GM18858 (cell line): ENCODE results near the gene PCCA.
A peak's percentile ranks its signal among the peaks of the same experiment; 100 is the strongest.
"Not testable (repeated sequence)": the region's sequence is repeated elsewhere in the genome, so short reads cannot be mapped to it uniquely, and the experiment has no call there.

Experiments used
- ATAC-seq: cut with Tn5 transposase; IDR thresholded peaks from one replicate; pipeline ENCODE4 v1.9.1; 2021; ENCODE audit not compliant: unreplicated experiment

PCCA gene

DNA sequence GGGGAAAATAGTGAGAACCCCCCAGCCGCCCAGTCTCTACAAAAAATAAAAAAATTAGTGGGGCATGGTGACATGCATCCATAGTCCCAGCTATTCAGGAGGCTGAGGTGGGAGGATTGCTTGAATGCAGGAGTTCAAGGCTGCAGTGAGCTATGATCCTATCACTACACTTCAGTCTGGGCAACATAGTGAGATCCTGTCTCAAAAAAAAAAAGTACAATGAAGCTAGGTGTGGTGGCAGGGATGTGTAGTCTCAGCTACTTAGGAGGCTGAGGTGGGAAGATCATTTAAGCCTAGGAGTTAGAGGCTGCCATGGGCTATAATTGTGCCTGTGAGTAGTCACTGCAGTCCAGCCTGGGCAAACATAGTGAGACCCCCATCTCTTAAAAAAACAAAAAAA lies 8.9 kb downstream of the PCCA start:
- no peak for ATAC-seq

DNA sequence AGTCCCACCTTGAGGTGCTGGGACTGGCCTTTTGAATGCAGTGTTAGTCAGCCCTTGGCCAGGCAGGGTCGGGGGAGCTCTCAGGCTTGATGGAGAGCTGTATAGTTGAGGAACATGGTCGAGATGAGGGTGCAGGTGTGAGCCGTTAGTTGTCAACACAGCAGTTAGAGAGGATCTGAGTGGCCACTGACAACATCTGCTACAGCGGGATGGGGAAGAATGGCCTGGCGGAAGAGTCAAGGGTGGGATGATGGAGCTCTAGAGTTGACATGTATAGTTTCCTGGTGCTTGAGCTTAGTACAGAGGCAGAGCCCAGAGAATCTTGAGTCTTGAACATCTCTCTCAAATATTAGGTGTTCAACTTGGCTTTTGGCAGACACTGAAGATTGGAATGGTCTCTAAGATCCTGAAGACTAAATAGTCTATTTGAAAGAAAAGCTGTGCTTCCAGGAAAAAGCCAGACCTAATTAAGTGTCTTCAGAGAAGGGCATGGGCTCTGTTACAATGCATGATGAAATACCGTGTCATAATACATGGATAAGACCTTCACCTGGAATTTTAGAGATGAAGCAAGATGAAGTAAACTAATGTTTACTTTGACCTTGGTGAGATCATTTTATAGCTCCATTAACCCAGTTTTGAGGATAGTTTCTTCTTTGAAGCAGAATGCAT lies 9.7 kb downstream of the PCCA start:
- no peak for ATAC-seq

DNA sequence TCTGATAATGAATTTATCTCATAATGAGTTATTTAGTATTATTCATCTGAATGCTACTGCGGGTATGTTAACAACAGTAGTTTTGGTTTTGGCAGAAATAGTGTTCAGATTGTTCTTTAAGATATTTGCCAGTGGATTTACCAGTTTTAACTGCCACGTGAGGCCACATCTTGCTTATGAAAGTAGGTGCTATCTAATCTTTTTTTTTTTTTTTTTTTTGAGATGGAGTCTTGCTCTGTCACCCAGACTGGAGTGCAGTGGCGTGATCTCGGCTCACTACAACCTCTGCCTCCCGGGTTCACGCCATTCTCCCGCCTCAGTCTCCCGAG lies 10.2 kb downstream of the PCCA start:
- ATAC-seq: not testable (repeated sequence)

DNA sequence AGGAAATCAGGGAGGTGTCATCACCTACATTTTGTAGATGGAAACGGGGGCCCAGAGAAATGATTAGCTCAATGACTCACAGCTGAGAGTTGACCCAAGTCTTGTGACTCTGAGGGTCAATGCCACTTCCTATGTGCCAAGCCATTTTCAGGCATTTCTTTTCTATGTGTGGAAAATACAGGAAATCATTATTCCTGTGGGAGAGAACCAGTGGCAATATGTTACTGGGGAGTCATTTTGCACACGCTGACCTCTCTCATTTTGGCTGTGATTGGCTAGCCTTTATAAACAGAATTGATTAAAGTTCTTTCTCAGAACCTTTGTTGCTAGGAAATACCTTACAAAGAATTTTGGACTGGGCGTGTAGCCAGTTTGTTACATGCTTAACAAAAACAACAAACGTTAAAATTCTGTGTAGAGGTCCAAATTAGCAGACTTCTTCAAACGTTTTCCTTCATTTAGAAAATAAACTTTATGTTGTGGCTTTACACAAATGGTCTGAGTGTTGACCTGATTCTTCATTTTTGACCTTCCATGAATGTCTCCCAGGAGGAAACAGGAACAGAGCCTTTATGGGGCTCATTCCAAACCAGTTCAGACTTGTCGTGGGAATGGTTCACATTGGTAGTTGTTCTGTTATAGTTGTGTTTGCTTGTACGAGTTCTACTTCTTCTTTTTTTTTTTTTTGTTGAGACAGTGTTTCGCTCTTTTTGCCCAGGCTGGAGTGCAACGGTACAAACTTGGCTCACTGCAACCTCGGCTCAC lies 11.4 kb downstream of the PCCA start:
- ATAC-seq: no peak

DNA sequence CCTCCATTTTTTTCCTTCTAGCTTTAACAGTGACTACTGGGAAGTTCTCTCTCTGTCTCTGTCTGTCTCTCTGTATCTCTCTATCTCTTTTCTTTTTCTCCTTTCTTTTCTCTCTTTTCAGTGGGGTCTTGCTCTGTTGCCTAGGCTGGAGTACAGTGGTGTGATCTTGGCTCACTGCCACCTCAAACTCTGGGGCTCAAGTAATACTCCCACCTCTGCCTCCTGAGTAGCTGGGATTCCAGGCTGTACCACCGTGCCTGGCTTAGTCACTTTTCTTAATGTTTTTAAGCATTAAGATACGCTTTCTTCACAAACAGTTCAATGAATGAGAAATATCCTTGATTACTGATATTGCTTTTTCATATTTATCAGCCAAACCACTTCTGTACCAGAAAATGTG lies 13.1 kb downstream of the PCCA start:
- no peak for ATAC-seq

DNA sequence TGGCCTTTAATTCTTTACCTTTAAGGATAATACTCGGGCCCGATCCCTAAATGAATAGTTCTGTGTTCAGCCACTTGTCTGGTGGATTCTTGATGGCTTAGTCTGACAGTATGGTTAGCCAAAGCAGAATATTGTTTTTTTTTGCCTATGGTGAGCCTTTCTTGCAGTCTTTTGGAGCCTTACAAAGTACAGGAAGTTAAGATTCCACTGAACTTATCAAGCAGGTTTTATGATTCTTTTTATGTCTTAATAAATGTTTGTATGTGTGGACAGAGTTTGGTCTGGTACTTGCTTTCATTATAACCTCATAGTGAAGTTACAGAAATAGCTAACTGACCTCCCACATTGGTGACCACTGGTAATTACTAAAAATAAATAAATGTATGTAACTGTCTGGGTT lies 17.1 kb downstream of the PCCA start:
- ATAC-seq: no peak

DNA sequence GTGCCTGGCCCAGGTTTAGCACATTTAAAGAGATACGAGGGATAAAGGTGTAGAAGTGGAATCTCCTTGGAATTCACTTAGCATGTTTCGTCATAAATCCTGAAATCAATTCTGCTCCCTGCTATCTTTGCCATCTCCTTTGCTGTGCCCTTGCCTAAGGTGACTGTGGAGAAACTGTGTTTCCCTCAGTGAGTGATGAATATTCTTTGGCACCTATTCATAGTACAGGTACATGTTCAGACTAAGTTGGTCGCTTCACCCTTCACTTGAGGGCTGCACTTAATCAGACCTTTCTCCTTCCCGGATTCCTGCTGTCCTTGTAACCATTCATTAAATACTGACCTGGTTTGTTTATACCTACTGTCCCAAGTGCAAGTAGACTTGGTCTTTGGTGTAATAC lies 17.8 kb downstream of the PCCA start:
- no peak for ATAC-seq

DNA sequence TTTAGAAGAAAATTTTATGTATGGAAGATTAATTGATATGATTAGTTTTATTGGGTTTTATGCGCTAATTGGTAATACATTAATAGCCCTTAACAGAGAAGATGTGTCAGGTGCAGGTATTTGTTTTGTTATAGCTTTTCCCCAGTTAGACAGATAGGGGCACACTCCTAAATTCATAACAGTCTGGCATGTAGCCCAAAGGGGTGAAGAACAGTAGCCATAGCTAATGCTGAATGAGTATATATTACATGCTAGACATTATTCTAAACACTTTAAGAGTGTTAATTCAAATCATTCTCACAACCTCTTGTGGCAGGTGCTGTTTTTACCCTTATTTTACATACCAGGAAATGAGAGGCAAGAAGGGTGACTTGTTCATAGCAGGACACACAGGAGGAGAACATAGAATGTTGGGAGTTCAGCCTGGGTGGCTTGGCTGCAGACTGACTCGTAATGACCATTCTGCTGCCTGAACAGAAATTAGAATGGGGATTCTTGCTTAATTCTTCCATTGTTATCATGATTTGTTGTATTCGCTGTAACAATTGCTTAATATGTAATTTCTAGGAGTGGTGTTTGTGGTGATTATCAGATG lies 20.1 kb downstream of the PCCA start:
- ATAC-seq: peak; percentile 54

DNA sequence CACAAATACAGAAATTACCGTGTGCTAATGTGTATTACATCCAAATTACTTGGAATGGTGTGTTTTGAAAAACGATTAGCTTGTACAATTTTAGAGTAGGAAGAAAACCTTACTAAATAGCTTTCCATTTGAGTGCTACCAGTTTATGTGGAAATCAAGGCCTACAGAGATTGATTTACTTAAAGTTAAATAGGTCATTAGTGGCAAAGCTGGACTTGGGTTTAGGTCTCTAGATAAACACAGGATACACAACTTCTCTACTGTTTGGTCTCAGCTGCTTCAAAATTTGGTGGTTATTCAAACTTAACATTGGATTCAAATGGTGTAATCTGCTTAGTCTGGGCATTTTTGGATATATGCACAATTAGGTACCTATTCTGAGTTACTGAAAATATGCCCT lies 21.4 kb downstream of the PCCA start:
- ATAC-seq: no peak

DNA sequence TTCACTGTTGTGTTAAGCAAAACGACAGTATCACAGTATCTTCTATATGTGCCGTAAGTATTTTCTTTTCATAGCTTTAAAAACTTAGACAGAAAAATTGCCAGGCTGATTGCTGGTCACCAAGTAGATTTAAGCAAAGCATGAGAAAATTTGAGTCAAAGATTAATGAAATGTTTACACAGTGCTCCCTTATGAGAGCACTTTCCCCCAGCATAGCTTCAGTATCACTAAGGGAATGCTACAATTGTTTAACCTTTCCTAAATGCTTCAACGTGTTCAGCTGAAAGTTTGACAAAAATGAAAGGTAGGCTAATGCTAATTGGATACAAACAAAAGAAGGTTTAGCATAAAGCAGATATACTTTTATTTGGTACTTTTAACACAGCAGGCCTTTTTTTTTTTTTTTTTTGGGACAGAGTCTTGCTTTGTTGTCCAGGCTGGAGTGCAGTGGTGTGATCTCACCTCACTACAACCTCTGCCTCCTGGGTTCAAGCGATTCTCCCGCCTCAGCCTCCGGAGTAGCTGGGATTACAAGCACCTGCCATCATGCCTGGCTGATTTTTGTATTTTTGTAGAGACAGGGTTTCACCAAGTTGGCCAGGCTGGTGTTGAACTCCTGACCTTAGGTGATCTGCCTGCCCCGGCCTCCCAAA lies 23.4 kb downstream of the PCCA start:
- no peak for ATAC-seq

DNA sequence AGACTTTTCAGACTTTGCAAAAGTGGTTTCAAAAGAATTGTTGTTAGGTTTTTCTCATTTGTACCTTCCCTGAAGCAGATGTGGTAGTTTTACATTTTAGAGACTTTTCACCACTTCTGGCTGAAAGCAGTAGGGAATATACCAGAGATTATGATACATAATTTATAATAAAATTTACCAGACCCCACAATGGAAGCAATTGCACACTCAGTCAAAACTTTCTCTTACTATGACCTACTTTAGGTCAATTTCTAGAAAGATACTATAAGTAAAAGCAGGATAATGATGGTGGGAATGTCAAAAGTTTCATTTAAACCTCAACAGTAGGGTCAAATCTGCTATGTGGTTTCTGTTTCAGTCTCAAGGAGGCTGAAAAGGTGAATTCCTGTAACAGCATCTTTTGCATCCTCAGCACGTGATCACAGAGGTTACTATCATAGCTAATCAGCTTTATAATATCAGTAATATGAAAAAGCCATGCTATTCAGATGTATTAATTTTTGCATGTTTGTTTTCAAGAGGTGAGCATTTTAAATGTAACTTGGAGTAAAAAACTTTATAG lies 26.9 kb downstream of the PCCA start:
- peak; percentile 71 for ATAC-seq

DNA sequence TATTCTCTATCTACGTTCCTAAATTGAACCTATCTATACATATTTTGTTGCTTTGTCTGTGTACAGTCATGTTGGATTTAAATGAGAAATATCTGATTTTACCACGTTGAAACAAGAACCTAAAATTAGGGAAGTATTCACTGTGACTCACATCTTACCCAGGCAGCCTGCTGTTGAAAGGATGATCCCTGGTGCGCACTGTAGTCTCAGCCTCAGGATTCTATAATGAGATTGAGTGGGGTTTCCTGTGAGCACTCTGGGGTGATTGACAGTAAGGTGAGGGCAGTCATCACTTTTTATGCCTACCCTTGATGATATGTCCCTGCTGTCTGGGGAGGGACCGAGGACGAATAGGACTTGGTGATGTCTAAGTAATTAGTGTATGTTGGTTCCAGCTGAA lies 35.4 kb downstream of the PCCA start:
- no peak for ATAC-seq

DNA sequence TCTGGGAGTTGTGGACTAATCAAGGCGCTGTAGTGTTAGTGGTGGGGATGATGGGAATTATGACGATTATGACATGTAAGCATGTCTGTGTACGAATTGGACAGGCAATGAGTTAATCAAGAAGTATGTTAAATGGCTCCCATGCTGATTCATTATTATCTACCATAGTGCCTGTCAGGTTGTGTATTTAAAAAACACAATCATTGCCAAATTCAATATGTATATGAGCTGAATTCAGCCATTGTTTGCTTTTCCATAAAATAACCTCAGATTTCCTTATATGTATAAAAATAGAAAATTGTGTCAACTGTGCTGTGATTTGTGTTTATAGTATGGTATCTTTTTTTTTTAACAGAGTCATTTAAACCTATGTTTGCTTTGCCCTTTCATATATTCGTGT lies 37.1 kb downstream of the PCCA start:
- no peak for ATAC-seq

DNA sequence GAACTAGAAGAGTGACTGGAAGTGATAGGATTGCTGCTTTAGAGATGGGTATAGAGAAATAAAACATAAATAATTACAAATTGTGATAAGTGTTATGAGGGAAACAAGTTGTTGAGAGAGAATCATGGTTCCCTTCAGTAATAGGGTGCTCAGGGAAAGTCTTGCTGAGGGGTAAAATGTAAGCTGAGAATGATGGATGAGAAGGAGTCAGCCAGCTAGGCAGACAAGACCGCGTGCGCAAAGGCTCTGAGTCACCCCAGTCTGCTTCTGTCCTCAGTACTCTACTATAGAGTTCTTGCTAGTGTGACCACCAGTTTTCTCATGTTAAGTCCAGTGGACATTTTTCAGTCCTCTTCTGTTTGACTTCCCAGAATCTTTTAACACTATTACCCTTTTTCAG lies 39.5 kb downstream of the PCCA start:
- ATAC-seq: no peak

DNA sequence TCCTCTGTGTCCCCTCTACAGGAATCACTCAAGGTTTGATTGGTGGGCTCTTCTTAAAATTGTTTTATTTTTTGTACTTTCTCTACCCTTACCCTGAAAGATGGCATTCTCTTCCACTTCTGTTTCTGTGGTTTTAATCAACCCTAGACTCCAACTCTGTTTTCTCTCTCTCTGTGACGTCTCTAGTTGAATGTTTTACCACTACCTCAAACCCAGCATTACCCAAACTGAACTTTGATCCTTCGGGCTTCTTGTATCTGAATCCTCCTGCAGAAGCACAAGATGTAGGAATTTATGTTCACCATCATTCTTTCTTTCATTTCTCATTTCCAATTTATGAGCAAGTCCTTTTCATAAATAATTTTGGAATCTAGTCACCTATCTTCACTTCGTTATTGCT lies 39.9 kb downstream of the PCCA start:
- no peak for ATAC-seq

DNA sequence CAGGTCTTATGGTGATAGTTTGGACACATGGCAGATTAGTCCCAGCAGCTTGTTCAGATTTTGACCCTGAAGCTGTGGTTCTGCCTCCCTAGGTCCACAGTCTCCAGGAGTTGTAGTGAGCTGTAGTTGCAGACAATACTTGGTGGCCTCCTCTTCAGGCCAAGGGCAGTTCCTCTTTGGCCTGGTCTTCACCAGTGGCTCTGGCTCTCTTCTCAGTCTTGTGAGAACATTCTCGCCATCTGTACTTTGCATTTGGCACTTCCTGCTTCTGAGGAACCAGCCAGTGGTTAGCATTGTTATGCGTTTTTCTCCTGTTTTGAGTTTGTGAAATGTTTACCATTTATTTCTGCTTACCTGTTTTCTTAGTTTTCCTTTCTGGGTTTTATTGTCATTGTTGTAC lies 40.7 kb downstream of the PCCA start:
- ATAC-seq: peak; percentile 75

DNA sequence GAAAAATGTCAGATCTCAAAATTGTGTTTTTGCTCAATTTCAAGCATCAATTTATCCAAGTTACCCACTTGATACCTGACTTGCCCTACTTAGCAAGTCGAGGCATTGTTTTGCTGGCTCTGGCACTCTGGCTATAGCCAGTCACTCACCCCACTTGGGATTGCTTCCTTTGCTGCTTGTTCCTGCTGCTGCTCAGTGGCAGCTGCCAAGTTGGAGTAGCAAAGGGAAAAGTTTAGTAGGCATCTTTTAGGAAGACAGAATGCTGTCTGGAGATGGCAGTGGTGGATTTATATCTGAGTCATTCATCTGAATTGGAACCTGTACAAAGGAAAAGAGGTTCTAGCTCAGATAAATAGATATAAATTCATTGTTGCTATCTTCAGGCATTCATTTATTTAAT lies 41.2 kb downstream of the PCCA start:
- no peak for ATAC-seq

DNA sequence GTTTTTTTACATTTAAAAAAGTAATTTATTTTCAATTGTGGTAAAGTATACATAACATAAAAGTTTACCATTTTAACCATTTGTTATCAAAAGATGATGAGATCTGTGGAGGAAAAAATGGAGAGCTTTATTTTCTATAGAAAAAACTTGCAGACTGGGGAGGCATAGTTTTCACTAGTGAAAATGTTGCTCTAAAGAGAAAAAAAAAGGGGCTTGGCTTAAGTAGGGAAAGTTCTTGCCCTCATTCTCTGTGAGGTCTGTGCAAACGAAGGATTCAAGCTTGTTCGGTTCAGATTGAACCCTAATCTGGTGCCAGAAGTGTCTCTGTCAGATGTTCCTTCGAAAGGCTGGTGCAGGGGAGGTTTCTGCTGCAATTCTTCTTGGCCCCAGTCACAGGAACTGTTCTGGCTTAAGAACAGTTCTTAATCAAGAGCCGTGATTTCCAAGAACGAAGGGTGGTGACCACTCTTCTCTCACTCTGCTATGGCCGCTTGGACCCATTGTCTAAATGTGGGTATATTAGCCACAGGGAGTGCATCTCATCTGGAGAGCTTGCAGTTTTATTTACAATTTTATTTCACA lies 42.1 kb downstream of the PCCA start:
- ATAC-seq: no peak

DNA sequence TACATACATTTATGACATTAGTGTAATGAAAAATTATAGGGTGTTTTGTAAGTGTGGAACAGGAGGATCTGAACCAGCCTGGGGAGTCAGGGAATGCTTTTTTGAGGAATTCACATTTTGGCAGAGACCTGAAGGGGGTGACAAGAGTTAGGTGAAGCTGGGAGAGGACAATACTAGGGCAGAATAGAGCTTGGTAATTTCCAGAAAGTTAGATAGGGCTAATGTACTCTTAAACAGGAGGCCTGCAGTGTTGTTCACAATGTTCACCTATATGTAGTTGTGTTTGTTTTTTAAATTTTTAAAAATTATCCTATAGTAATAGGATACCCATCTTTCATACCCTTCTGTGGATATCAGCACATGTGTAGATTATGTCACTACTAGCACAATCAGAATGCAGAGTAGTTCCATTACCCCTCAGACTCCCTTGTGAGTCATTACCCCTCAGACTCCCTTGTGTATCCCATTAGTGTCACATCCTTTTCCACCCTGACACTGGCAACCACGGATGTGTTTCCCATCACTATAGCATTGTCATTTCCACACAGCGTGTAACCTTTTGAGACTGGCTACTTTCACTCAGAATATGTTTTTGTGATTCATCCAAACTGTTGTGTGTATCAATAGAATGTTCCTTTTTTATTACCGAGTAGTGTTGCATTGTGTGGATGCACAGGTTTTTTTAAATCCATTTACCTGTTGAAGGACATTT lies 43.1 kb downstream of the PCCA start:
- no peak for ATAC-seq

DNA sequence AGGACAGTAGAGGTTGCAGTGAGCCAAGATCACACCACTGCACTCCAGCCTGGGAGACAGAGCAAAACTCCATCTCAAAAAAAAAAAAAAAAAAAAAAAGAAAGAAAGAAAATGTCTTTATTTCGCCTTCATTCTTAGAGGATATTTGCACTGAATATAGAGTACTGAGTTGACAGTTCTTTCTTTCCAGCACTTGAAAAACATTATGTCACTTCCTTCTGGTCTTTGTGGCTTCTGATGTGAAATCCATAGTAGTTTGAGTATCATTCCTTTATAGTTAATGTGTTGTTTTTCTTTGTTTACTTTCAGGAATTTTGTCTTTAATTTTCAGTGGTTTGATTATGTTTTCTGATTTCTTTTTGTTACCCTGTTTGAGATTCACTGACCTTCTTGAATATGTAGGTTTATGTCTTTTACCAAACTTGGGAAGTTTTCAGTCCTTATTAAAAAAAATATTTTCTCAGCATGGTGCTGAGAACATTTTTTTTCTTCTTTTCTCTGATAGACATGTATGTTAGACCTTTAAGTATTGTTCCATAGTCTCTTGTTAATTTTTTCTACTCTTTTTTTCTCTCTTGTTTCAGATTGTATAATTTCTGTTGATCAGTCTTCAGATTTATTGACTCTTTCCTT lies 50.1 kb downstream of the PCCA start:
- no peak for ATAC-seq
